Measurements from ENCODE around the gene VASH1.

DNA sequence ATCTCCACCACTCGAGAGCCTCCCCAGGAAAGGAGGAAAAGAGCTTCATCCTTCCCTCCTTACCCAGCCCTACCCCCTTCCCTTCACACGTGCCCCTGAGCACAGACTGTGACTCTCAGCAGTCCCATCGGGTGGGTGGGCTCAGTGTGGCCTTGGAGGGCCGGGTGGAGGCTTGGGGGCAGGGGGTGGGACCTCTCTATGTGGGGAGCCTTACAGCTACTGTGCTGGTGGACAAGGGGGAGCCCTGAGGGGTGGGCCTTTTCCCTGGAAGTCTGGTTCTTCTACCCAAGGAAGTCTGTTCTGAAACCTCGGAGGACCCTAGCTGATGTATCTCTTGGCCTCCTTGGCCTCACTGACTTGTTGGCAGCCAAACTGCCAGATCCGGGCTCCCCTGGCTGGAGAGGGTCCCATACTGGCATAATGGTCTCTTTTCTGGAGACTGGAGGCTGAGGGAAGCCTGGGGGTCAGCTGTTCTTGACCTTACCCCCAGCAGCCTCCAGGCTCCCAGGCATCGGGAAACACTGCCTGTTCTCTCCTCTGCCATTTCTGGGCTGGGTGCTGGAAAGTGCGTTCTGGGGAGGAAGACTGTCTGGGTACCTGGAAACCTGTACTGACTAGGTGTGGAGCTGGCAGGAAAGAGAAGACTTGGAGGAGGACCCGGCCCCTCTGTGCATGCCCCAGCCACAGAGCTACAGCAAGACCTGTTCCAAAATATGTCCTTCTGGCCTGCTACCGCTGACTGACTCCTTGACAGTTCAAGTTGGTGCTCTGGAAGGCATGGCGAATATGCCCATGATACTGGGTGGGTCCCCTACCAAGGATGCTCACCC, 7.6 kb downstream of the VASH1 start:
- no peak for TF ChIP-seq POLR2AphosphoS5 (IDR thresholded peaks at IDR 0.05; ENCODE audit: low read depth)
- TF ChIP-seq, protein P1, sequence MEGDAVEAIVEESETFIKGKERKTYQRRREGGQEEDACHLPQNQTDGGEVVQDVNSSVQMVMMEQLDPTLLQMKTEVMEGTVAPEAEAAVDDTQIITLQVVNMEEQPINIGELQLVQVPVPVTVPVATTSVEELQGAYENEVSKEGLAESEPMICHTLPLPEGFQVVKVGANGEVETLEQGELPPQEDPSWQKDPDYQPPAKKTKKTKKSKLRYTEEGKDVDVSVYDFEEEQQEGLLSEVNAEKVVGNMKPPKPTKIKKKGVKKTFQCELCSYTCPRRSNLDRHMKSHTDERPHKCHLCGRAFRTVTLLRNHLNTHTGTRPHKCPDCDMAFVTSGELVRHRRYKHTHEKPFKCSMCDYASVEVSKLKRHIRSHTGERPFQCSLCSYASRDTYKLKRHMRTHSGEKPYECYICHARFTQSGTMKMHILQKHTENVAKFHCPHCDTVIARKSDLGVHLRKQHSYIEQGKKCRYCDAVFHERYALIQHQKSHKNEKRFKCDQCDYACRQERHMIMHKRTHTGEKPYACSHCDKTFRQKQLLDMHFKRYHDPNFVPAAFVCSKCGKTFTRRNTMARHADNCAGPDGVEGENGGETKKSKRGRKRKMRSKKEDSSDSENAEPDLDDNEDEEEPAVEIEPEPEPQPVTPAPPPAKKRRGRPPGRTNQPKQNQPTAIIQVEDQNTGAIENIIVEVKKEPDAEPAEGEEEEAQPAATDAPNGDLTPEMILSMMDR (IDR thresholded peaks at IDR 0.05; ENCODE audit: insufficient read depth, low read length) = no peak
